GM18867 (cell line): ENCODE measurements around the gene NENF.
A peak's percentile ranks its signal among the peaks of the same experiment; 100 is the strongest.
"Not testable (repeated sequence)": the region's sequence is repeated elsewhere in the genome, so short reads cannot be mapped to it uniquely, and the experiment has no call there.

ENCODE experiments used
- ATAC-seq: cut with Tn5 transposase; IDR thresholded peaks from one replicate; pipeline ENCODE4 v1.9.1; 2021; ENCODE audit warnings: mild to moderate bottlenecking, moderate library complexity; ENCODE audit not compliant: unreplicated experiment

The NENF gene

DNA sequence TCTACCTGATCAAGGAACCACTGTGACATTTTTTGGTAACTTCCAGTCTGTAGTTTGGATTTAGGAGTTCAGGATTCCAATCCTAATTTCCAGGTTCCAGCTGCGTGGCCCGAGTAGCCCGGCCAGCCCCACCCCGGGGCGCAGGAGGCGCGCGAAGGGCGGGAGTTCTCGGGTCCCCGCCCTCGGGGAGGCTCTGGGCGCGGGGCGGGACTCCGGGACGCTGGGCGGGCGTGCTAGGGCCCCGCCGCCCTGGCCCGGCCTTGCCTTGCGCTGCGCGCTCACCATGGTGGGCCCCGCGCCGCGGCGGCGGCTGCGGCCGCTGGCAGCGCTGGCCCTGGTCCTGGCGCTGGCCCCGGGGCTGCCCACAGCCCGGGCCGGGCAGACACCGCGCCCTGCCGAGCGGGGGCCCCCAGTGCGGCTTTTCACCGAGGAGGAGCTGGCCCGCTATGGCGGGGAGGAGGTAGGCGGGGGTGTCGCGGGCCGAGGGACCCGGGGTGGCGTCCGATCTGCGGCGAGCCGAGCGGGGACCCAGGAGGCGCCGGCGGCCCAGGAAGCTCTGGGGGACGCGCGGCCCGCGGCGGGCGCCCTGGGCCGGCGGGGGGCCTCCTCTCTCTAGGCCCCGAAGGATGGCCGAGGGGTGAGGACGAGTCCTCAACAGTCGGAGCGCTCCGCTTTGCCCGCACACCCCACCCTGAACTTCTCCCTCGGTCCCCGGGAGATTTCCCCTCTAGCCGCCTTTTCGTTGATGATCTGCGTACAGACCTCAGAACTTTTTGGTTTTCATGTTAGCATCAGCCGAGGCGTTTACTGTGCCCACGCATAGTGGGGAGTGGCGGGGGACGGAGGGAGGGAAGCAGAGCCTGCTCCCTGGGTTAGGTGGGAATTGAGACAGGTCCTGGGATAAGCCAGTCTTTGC lies at the start of gene NENF:
Gene NENF, plus strand, starts transcription at position 260 of the 916 bp plus-strand sequence. Its CDS starts 24 bp downstream, at position 284.
- ATAC-seq = peak; percentile 99

DNA sequence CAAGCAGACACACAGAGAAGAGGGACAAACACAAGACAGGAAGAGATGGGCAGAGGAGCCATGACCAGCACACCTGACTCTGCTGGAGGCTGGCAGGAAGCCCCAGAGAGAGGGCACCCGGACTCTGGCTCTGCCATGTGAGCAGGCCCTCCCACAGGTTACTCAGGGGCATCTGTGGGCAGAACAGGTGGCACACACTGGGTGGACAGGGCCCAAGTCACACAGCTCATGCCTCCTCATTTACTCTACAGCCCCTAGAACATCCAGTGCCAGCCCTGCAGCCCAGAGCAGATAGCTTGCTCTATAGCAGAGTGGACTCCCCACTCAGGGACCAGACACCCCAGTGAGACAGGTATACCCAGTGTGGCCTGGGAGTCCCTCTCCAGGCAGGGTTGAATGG lies 46.7 kb upstream of the NENF start:
- no peak for ATAC-seq

DNA sequence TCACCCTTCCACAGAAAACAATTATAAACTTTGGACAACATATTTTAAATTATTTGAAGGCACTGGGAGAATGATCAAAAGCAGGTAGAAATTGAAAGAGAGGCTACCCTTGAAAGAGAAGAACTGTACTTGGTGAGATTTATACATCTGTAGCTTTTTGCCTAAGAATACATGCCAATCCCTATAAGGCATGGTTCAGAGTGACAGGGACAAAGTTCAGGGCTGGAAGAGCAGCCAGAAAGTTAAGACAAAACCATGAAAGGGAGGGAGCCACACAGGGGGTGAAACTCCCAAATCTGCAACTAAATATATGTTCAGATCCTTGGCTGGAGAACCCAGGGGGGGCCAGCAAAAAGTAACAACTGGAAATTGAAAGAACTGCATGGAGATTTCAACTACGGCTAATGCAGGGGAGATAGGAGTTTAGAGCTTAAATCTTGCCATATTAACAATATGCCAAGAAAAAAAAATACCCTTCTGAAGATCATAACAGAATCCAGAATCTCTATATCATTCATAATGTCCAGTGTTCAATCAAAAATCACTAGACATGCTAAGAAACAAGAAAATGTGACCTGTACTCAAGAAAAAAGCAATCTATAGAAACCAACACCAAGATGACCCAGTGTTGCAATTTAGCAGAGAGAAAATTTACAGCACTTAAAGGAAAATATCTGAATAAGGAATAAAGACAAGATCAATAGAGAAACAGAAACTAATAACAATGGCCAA lies 43.6 kb upstream of the NENF start:
- ATAC-seq = no peak

DNA sequence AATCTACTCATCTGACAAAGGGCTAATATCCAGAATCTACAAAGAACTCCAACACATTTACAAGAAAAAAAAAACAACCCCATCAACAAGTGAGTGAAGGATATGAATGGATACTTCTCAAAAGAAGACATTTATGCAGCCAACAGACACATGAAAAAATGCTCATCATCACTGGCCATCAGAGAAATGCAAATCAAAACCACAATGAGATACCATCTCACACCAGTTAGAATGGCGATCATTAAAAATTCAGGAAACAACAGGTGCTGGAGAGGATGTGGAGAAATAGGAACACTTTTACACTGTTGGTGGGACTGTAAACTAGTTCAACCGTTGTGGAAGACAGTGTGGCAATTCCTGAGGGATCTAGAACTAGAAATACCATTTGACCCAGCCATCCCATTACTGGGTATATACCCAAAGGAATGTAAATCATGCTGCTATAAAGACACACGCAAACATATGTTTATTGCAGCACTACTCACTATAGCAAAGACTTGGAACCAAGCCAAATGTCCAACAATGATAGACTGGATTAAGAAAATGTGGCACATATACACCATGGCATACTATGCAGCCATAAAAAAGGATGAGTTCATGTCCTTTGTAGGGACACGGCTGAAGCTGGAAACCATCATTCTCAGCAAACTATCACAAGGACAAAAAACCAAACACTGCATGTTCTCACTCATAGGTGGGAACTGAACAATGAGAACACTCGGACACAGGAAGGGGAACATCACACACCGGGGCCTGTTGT lies 36.9 kb upstream of the NENF start:
- ATAC-seq = not testable (repeated sequence)

DNA sequence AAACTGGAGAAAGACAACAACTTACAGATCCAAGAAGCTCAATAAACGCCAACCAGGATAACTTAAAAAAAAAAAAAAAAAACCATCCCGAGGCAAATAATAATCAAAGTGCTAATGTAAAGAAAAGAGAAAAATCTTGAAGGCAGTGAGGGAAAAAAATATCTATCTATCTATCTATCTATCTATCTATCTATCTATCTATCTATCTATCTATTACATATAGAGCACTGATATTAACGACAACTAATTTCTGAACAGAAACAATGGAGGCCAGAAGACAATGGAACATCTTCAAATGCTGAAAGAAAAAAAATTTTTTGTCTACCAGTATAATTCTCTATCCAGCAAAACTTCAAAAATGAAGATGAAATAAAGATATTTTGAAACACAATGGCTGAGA lies 36.1 kb upstream of the NENF start:
- no peak for ATAC-seq

DNA sequence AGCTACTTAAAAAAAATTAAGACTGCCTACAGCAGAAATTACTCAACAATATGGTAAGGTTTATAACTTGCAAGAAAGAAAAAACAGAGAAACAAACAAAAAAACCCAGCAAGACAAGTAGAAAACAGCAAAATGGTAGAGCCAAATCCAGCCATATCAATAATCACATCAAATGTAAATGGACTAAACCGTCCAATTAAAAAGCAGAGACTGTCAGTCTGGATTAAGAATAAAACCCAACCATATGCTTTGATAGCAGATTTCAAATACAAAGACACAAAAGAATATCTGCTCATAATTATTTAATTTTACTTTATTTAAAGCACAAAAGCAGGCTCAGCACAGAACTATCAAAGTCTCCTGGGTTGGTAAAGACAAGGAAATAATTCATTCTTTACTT lies 35.5 kb upstream of the NENF start:
- ATAC-seq = no peak

DNA sequence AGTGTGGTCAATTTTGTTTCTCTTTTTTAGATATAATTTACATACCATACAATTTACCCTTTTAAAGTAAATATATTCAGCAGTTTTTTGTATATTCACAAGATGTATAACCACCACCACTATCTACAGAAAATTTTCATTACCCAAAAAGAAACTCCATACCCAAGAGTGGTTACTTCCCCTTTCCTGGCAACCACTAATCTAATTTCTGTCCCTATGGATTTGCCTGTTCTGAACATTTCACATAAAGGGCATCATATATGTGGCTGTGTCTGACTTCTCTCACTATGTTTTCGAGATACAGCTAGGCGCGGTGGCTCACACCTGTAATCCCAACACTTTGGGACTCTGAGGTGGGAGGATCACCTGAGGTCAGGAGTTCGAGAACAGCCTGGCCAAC lies 31.7 kb upstream of the NENF start:
- no peak for ATAC-seq

DNA sequence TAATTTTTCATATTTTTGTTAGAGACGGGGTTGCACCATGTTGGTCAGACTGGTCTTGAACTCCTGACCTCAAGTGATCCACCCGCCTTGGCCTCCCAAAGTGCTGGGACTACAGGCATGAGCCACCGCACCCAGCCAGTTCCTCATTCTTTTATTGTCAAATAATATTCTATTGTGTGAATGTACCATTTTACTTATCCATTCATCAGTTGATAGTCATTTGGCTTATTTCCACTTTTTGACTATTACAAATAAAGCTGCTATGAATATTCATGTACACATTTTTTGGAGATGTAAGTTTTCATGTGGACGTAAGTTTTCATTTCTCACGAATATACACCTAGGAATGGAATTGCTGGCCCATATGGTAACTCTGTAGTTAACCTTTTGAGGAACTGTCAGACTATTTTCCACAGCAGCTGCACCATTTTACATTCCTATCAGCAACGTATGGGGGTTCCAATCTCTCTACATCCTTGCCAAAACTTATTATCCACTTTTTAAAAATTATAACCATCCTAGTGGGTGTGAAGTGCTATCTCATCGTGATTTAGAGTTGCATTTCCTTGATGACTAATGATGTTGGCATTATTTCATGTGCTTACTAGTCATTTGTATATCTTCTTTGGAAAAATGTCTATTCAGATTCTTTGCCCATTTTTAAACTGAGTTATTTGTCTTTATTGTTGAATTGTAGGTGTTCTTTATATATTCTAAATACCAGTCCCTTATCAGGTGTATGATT lies 30.7 kb upstream of the NENF start:
- ATAC-seq = no peak

DNA sequence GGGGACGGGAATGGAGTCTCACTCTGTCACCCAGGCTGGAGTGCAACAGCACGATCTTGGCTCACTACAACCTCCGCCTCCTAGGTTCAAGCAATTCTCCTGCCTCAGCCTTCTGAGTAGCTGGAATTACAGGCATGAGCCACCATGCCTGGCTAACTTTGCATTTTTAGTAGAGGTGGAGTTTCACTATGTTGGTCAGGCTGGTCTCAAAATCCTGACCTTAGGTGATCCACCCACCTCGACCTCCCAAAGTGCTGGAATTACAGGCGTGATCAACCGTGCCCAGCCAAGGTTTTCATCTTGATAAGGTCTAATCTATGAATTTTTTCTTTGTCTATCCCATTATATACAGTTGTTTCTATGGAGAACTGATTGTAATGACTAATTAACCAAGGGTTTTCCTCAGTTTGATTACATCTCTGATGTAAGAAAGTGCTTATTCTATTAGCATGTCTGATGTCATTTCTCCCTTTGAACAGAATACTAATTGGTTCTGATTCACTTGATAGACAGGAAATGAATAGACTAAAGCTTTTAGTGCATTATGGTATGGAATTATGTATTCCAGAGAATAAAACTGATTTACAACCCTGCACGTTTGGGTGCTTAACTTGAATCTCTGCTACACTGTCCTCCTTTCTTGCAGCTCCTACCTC lies 29.9 kb upstream of the NENF start:
- ATAC-seq = no peak

DNA sequence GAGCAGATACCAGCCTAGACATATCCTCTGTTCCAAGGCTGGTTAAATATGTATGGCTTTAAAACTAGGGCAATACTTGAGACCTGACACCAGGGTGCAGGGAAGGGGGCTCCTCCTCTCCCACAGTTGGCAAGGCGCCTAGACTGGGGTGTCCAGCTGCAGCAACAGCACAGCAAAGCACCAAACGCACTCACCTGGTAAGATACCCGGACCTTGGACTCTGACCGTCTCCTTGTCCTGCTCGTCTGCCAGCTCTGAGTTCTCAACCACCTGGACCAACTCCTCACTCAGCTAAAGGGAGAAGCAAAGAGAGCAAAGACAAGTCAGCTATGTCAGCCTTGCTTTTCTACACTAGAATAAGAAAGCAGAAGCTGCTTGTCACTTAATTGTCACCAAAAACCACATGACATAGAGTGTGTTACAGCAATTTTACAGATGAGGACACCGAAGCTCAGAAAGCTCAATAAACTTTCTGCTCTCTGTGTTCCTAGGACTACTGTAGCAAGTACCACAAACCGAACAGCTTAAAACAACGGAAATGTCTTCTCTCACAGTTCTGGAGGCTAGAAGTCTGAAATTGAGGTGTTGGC lies 22.4 kb upstream of the NENF start:
- no peak for ATAC-seq

DNA sequence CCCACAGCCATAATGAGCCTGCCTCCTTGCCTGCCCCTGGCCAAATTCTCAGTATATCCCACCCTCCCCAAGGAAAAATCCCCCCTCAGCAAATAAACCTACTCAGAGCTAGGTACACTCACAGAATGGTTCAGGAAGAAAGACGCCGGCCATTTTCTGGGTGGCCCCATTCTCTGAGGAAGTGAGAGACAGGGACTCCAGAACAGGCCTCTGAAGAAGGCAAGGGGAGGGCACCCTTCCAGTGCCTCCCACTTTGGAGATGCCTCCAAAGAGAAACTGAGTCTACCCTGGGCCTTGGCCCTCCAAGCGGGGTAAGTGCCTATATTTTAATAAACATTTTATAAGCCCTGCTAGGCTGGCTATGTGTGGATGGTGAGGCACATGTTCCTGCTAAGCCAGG lies 20.3 kb upstream of the NENF start:
- ATAC-seq = no peak

DNA sequence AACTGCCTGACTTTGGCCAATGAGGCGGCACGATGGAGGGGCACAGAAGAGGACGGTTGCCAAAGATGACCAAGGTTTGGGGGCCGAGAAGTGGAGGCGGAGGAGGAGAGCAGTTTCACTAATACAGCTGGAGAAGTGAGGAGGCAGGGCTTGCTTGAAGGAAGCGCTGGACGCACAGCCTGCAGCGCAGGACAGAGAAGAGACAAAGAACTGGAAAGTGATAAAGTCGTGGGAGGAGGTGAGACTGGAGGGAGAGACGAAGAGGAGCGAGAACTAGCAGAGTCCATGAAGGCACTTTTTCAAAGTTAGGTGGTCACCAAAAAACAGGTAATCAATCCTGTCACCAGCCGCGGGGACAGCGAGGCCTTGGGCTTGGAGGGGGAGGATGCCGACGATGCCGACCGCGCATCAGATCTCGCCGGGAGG lies 18.8 kb upstream of the NENF start:
- no peak for ATAC-seq

DNA sequence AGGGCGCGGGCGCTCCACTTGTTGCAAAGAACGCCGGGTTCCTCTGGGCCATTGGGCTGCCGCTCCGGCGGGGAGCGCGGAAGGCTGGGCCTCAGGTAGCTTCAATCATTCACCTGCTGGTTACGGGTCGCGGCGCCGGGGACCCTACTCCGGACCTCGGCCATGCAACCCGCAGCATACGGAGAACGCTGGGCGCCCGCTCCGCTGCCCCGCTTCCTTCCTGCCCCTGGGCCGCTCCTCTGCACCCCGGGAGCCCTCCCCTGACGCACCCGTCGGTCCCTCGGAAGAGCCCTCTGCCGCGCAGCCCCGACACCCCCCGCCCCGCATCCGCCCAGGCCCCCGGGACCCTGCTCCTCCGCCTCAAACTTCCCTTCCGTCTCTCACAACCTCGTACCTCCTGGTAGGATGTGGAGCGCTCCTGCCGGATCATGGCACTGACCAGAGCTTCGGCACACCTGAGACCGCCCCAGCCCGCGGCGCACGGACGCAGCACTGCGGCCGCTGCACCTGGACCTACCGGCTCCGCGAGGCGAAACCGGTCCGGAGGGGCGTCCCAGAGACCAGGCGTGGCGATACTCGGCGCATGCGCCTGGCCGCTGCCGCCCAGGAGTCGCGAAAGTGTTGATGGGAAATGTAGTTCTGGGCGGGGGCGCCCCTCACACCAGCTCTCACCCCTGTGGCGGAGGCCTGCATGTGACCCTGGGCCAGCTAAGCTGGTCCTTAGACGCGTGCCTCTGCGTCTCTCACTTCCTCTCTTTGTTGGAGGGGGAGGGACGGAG lies 18.2 kb upstream of the NENF start, which contains the start of gene PACC1:
Gene PACC1, minus strand, starts transcription at position 559 of the 779 bp plus-strand sequence. Its CDS starts 129 bp downstream, at position 430.
- peak; percentile 97 for ATAC-seq

DNA sequence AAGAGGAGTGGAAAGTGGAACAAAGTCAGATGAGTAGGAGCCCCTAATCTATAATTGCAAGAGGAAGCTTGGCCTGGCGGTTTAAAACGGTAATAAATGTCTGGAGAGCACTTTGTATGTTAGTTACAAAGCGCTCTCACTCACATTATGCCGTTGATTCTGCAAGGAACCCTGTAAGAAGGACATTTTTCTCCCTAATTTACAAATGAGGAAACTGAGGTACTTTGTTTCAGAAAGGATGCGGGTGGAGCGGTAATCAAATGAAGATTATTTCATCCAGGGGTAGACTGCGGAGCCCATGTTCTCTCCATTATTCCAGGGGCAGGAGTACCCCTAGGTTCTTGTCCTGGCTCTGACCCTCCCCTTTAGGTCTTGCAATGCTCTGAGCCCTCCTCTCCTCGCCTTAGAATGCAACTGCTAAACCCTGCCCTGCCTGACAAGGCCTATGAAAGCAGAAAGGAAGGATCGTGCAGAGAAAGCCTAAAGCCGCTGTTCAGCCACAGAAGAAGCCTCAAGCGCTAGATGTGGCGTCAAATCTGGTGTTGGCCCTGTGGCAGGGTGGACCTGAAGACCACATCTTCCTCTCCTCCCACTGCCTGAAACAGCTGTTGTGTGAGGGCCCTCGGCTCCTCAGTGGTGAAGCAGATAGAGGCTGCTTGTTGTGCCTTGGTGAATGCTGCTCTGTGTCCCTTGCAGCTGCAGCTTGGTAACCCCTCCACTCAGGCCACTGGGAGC lies 17.4 kb upstream of the NENF start:
- no peak for ATAC-seq

DNA sequence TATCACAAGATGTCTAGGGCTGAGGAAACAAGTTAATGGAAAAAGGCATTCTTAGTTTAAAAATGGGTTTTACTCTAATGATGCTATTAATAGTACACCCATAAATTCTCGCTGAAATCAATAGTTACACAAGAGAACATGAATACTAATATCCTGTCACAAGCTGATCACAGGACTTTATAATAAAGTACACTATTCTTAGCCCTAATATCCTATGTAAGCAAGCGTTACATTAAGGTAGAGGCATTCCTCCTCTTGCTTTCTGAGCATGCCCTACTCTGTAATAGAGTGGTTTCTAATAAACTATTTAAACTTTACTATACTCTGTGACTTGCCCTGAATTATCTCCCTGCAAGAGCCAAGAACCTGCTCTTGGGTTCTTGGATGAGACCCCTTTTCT lies 11.6 kb upstream of the NENF start:
- ATAC-seq = no peak

DNA sequence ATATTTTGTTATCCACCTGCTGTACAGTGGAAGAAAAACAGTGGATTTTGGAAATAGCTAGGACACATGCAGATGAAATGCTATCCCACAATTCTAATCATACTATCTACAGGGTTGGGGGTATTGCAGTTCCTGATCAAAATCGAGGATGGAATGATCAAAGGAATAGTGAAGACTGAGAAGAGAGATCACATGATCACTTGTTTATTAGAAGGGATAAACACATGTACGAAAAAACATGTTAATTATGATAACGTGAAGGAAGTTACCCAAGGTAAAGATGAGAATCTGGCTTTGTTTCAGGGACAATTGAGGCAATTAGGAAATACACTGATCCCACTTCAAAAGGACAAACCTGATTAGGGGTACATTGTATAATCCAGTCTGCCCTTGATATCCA lies 8.8 kb upstream of the NENF start:
- no peak for ATAC-seq

DNA sequence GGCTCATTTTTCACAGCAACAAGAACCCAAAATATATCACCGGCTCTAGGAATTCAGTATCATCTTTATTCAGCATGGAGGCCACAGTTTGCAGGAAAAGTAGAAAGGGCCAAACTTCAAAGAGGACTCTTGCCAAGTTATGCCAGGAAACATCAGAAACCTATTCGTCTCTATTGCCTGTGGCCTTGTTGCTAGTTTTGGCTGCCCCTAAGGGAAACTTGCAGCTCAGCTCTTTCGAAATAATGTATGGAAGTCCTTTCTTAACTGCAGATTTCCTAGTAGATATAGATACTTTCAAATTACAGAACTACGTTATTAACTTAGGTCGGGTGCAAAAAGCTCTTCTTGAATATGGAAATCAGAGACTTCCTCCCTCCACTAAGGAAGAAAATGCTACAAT lies 4.2 kb upstream of the NENF start:
- ATAC-seq = no peak

DNA sequence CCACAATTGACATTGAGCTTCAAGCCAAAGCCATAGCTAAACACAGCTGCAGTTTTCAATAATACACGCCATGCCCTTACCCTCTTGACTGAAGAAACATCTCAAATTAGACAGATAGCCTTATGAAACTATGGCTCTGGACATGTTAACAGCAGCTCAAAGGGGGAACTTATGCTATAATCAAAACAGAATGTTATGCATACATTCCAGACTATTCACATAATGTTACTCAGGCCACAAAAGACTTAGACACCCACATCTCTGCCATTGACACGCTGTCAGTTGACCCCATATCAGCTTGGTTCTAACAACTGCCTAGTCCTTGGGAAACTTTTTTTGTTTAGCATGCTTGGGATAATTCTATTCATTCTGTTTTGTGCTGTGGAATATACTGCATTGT lies 2.3 kb upstream of the NENF start:
- no peak for ATAC-seq
